ENCODE data around the gene KLK8. TPM values are rescaled to one million over a fixed set of nuclear protein-coding genes. Genes with fewer than 3 reads are reported as not detected.
A peak's percentile ranks its signal among the peaks of the same experiment; 100 is the strongest.

Gene KLK8
- total RNA-seq, 1 experiment from 2014 or later, result 128 TPM

DNA sequence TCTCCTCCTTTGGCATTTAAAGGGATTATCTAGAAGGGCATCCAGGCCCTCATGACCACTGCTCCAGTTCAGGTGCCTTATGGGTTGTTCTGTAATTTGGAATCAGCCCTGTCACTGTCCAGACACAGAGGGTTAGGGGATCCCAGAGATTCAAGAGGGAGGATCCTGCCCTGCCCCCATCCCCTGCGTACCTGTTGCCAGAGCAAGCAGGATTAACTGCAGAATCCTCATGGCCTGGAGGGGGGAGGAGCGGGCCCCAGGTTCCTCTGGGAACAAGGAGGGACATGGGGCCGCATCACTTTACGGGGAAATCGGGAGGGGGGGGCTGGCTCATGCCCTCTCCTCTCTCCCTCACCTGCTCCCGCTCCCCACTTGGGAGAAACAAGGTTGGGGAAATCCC is 24.0 kb upstream of the KLK8 start:
- CTCF ChIA-PET, result no interaction called here
- Histone ChIP-seq H3K27ac (no peak overlapping the region), H3K9me2 (ENCODE audit: insufficient read depth) (no peaks in the 10 kb centered on the region), H3K27me3 (ENCODE audit: insufficient read depth, low read depth) (peaks cover 22% of the 10 kb centered on the region; the same call in 1 of the 2 replicates), H2AFZ (no peak overlapping the region), H3K4me3 (no peak overlapping the region), H3K9me3 (ENCODE audit: insufficient read depth, low read depth) (no peaks in the 10 kb centered on the region), H3F3A (ENCODE audit: insufficient read depth, low read depth) (peaks cover 11% of the 10 kb centered on the region; the same call in 1 of the 2 replicates), H3K4me1 (replicated peaks; ENCODE audit: insufficient read depth) (peaks cover 4% of the 10 kb centered on the region; the same call in 1 of the 2 replicates), H3K36me3 (ENCODE audit: low read depth) (no peaks in the 10 kb centered on the region), H3K79me2 (ENCODE audit: low read depth) (no peaks in the 10 kb centered on the region), H4K20me1 (ENCODE audit: insufficient read depth) (no peaks in the 10 kb centered on the region), H3K4me2 (no peak overlapping the region)
- intact Hi-C loops (cut with micrococcal nuclease; ENCODE audit: unreplicated experiment), result no loop called here
- BruUV-seq (replicated peaks), result no TSS peak
- POLR2A ChIA-PET (ENCODE audit: unreplicated experiment), result interaction anchor here (0.7 kb wide), 1 partner anchor 8 kb away, joined by 9 read pairs; no protein-coding TSS in a partner anchor
- TF ChIP-seq CTCF (conservative IDR thresholded peaks at IDR 0.05), result no peak
- no peak for TF ChIP-seq EZH2 (IDR thresholded peaks at IDR 0.05; ENCODE audit: low read depth)
- peak in 1 of 2 experiments; percentile 26 for DNase-seq

GRCh38 chr19:51024924-51025323 is 23.5 kb upstream of the KLK8 start:
- Histone ChIP-seq H3K4me1 (replicated peaks; ENCODE audit: insufficient read depth) (peaks cover 9% of the 10 kb centered on the region), H3K4me3 (no peak overlapping the region), H3K36me3 (ENCODE audit: low read depth) (no peaks in the 10 kb centered on the region), H2AFZ (no peak overlapping the region), H3F3A (ENCODE audit: insufficient read depth, low read depth) (peaks cover 15% of the 10 kb centered on the region; the same call in 1 of the 2 replicates), H3K27ac (no peak overlapping the region), H3K9me2 (ENCODE audit: insufficient read depth) (no peaks in the 10 kb centered on the region), H4K20me1 (ENCODE audit: insufficient read depth) (no peaks in the 10 kb centered on the region), H3K4me2 (no peak overlapping the region), H3K9me3 (ENCODE audit: insufficient read depth, low read depth) (no peaks in the 10 kb centered on the region), H3K79me2 (ENCODE audit: low read depth) (no peaks in the 10 kb centered on the region), H3K27me3 (ENCODE audit: insufficient read depth, low read depth) (peaks cover 22% of the 10 kb centered on the region; the same call in 1 of the 2 replicates)
- TF ChIP-seq CTCF (conservative IDR thresholded peaks at IDR 0.05), result no peak
- TF ChIP-seq EZH2 (IDR thresholded peaks at IDR 0.05; ENCODE audit: low read depth), result no peak
- CTCF ChIA-PET, result no interaction called here
- no TSS peak for BruUV-seq (replicated peaks)
- peak in 1 of 2 experiments; percentile 8 for DNase-seq
- intact Hi-C loops (cut with micrococcal nuclease; ENCODE audit: unreplicated experiment), result no loop called here
- POLR2A ChIA-PET (ENCODE audit: unreplicated experiment), result no interaction called here

- ChIA-PET CTCF (no interaction called here), POLR2A (ENCODE audit: unreplicated experiment) (no interaction called here)
- no peaks in the 10 kb centered on the region for H3K9me2 ChIP-seq (ENCODE audit: insufficient read depth)
- no peaks in the 10 kb centered on the region for H3K79me2 ChIP-seq (ENCODE audit: low read depth)
- H3K4me2 ChIP-seq, result no peak overlapping the region
- no peak overlapping the region for H3K4me3 ChIP-seq
- H3F3A ChIP-seq (ENCODE audit: insufficient read depth, low read depth), result peaks cover 23% of the 10 kb centered on the region; the same call in 1 of the 2 replicates
- no peak overlapping the region for H2AFZ ChIP-seq
- peak in 1 of 2 experiments; percentile 9 for DNase-seq
- H4K20me1 ChIP-seq (ENCODE audit: insufficient read depth), result no peaks in the 10 kb centered on the region
- intact Hi-C loops (cut with micrococcal nuclease; ENCODE audit: unreplicated experiment), result no loop called here
- BruUV-seq (replicated peaks), result no TSS peak
- H3K27ac ChIP-seq, result no peak overlapping the region
- no peaks in the 10 kb centered on the region for H3K36me3 ChIP-seq (ENCODE audit: low read depth)
- H3K4me1 ChIP-seq (replicated peaks; ENCODE audit: insufficient read depth), result peaks cover 15% of the 10 kb centered on the region
- H3K27me3 ChIP-seq (ENCODE audit: insufficient read depth, low read depth), result peaks cover 22% of the 10 kb centered on the region; the same call in 1 of the 2 replicates
- no peaks in the 10 kb centered on the region for H3K9me3 ChIP-seq (ENCODE audit: insufficient read depth, low read depth)
- TF ChIP-seq EZH2 (IDR thresholded peaks at IDR 0.05; ENCODE audit: low read depth) (no peak), CTCF (conservative IDR thresholded peaks at IDR 0.05) (no peak)
Observed at GRCh38 chr19:51023946-51024345, 22.5 kb upstream of the KLK8 start.
